ENCODE data around the gene DNAH10.

The DNAH10 gene

DNA sequence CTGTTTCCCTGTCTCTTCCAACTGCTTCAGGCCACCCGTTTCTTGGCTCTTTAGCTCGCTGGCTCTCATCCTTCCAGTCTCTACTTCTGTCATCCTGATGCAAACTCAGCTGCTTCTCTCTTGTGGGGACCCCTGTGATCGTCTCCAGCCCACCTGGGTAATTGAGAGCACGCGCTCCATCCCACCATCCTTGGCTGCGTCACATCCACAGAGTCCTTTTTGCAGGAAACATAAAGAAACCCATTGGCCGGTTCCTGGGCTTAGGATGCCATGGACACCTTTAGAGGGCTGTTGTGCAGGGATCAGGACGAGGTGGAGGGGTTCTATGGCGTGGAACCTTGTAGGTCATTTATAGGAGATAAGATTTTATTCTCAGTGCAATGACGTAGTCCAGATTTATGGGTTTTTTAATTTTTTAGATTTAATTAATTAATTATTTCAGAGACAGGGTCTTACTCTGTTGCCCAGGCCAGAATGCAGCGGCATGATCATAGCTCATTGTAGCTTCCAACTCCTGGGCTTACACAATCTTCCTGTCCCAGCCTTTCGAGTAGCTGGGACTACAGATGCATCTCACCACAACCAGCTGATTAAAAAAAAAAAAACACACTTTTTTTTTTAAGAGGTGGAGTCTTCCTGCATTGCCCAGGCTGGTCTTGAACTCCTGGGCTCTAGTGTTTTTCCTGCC lies 127.9 kb downstream of the DNAH10 start:
- Histone ChIP-seq H3K27me3 (ENCODE audit: control insufficient read depth, insufficient read depth, low read length, poor library complexity, severe bottlenecking) (no peaks in the 10 kb centered on the region), H3K27ac (ENCODE audit: insufficient read depth, low read depth, low read length, poor library complexity, severe bottlenecking) (no peak overlapping the region), H3K9me3 (ENCODE audit: control insufficient read depth, low read length) (no peaks in the 10 kb centered on the region), H3K4me3 (ENCODE audit: insufficient read depth, low read depth, low read length) (no peak overlapping the region), H3K4me1 (ENCODE audit: control insufficient read depth, insufficient read depth, low read length) (no peaks in the 10 kb centered on the region), H3K36me3 (ENCODE audit: control insufficient read depth, insufficient read depth, low read length) (no peaks in the 10 kb centered on the region)
- 92 to 93% methylated on average over 12 of the region's 12 CpGs for WGBS, 2 experiments

DNA sequence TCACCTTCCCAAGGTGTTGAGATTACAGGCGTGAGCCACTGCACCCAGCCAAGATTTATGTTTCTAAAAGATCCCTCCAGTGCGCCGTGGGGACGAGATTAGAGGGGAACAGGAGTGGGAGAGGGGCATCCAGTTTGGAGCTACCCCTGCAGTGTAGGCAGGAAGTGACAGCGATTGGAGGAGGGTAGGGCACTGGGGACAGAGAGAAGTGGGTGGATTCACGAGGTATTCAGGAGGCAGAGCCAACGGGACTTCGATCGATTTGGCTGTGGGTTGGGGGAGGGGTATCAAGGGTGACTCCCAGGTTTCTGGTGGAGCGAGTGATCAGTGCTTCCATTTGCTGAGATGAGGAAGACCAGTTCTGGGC lies 128.4 kb downstream of the DNAH10 start:
- Histone ChIP-seq H3K36me3 (ENCODE audit: control insufficient read depth, insufficient read depth, low read length) (no peaks in the 10 kb centered on the region), H3K9me3 (ENCODE audit: control insufficient read depth, low read length) (no peaks in the 10 kb centered on the region), H3K4me1 (ENCODE audit: control insufficient read depth, insufficient read depth, low read length) (no peaks in the 10 kb centered on the region), H3K27ac (ENCODE audit: insufficient read depth, low read depth, low read length, poor library complexity, severe bottlenecking) (no peak overlapping the region), H3K4me3 (ENCODE audit: insufficient read depth, low read depth, low read length) (no peak overlapping the region), H3K27me3 (ENCODE audit: control insufficient read depth, insufficient read depth, low read length, poor library complexity, severe bottlenecking) (no peaks in the 10 kb centered on the region)
- 84 to 85% methylated on average over 10 of the region's 10 CpGs for WGBS, 2 experiments

DNA sequence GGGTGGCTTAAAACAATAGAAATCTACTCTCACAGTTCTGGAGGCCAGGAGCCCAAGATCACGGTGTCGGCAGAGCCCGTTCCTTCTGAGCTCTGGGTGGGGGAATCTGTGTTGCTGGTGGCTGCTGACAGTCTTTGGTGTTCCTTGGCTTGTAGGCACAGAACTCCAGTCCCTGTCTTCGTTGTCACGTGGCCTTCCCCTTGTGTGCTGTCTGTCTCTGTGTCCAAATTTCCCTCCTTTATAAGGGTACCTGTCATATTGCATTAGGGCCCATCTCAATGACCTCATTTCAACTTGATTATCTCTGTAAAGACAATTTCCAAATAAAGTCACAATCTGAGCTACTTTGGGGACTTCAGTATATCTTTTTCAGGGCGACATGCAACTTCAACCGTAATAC lies 128.9 kb downstream of the DNAH10 start:
- H3K27me3 ChIP-seq (ENCODE audit: control insufficient read depth, insufficient read depth, low read length, poor library complexity, severe bottlenecking), result no peaks in the 10 kb centered on the region
- 90 to 95% methylated on average over 7 of the region's 7 CpGs for WGBS, 2 experiments
- no peaks in the 10 kb centered on the region for H3K9me3 ChIP-seq (ENCODE audit: control insufficient read depth, low read length)
- H3K4me1 ChIP-seq (ENCODE audit: control insufficient read depth, insufficient read depth, low read length), result no peaks in the 10 kb centered on the region
- no peaks in the 10 kb centered on the region for H3K36me3 ChIP-seq (ENCODE audit: control insufficient read depth, insufficient read depth, low read length)
- H3K4me3 ChIP-seq (ENCODE audit: insufficient read depth, low read depth, low read length), result no peak overlapping the region
- no peak overlapping the region for H3K27ac ChIP-seq (ENCODE audit: insufficient read depth, low read depth, low read length, poor library complexity, severe bottlenecking)

DNA sequence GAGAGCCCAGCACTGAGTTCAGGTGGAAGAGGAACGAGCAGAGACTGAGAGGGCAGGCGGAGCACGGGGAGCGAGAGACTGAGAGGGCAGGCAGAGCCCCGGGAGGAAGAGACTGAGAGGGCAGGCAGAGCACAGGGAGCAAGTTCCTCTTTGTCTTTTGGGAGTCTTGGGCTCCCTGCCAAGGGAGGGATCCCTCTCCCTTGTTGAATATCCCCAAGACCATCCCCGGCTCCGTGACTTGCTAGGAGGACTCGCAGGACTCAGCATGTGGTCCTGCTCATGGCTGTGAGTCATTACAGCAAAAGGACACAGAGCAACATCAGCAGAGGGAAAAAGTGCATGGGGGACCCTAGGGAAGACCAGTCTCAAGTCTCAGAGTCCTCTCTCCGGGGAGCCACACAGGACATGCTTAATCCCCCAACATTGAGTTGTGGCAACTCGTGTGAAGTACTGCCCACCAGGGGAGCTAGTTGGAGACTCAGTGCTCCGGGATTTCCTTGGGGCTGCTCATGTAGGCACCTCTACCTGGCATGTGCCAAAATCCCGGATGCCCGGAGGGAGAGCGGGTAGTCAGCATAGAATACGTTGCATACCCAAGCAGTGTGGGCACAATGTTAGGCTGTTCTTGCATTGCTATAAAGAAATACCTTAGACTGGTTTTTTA lies 129.5 kb downstream of the DNAH10 start:
- H3K4me3 ChIP-seq (ENCODE audit: insufficient read depth, low read depth, low read length), result no peak overlapping the region
- no peaks in the 10 kb centered on the region for H3K36me3 ChIP-seq (ENCODE audit: control insufficient read depth, insufficient read depth, low read length)
- H3K4me1 ChIP-seq (ENCODE audit: control insufficient read depth, insufficient read depth, low read length), result no peaks in the 10 kb centered on the region
- 75 to 80% methylated on average over 15 of the region's 15 CpGs for WGBS, 2 experiments
- H3K9me3 ChIP-seq (ENCODE audit: control insufficient read depth, low read length), result no peaks in the 10 kb centered on the region
- no peaks in the 10 kb centered on the region for H3K27me3 ChIP-seq (ENCODE audit: control insufficient read depth, insufficient read depth, low read length, poor library complexity, severe bottlenecking)
- no peak overlapping the region for H3K27ac ChIP-seq (ENCODE audit: insufficient read depth, low read depth, low read length, poor library complexity, severe bottlenecking)

DNA sequence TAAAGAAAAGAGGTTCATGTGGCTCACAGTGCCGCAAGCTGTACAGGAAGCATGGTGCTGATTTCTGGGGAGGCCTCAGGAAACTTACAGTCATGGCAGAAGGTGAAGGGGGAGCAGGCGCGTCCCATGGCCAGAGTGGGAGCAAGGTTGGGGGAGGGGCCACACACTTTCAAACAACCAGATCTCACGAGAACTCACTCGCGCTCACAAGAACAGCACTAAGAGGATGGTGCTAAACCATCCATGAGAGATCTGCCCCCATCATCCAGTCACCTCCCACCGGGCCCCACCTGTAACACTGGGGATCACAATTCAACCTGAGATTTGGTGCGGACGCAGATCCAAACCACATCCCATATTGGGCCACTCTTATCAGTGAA lies 130.1 kb downstream of the DNAH10 start:
- H3K27me3 ChIP-seq (ENCODE audit: control insufficient read depth, insufficient read depth, low read length, poor library complexity, severe bottlenecking), result no peaks in the 10 kb centered on the region
- no peaks in the 10 kb centered on the region for H3K9me3 ChIP-seq (ENCODE audit: control insufficient read depth, low read length)
- no peak overlapping the region for H3K27ac ChIP-seq (ENCODE audit: insufficient read depth, low read depth, low read length, poor library complexity, severe bottlenecking)
- no peak overlapping the region for H3K4me3 ChIP-seq (ENCODE audit: insufficient read depth, low read depth, low read length)
- no peaks in the 10 kb centered on the region for H3K36me3 ChIP-seq (ENCODE audit: control insufficient read depth, insufficient read depth, low read length)
- WGBS, 2 experiments, result 89 to 92% methylated on average over 9 of the region's 9 CpGs
- no peaks in the 10 kb centered on the region for H3K4me1 ChIP-seq (ENCODE audit: control insufficient read depth, insufficient read depth, low read length)

DNA sequence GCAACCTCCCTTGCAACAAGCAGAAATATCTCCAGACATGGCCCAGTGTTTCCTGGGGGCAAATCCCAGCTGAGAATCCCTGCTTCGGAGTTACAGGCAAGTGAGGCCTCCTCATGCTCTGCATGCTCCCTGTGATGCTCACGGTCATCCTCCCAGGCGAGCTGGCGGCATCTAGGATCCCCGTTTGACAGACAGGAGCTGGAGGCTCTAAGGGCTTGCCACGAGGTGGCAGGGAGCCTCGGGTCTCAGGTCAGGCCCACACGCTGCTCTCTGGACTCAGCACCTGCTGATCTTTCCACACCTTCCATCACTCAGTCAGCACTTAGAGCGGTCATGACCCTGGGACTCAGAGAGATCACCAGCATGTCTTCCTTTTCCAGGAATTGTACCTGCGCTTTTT lies 130.8 kb downstream of the DNAH10 start:
- no peaks in the 10 kb centered on the region for H3K9me3 ChIP-seq (ENCODE audit: control insufficient read depth, low read length)
- WGBS, 2 experiments, result 87 to 90% methylated on average over 10 of the region's 10 CpGs
- H3K4me1 ChIP-seq (ENCODE audit: control insufficient read depth, insufficient read depth, low read length), result no peaks in the 10 kb centered on the region
- H3K36me3 ChIP-seq (ENCODE audit: control insufficient read depth, insufficient read depth, low read length), result no peaks in the 10 kb centered on the region
- H3K27me3 ChIP-seq (ENCODE audit: control insufficient read depth, insufficient read depth, low read length, poor library complexity, severe bottlenecking), result no peaks in the 10 kb centered on the region
- no peak overlapping the region for H3K4me3 ChIP-seq (ENCODE audit: insufficient read depth, low read depth, low read length)
- no peak overlapping the region for H3K27ac ChIP-seq (ENCODE audit: insufficient read depth, low read depth, low read length, poor library complexity, severe bottlenecking)

DNA sequence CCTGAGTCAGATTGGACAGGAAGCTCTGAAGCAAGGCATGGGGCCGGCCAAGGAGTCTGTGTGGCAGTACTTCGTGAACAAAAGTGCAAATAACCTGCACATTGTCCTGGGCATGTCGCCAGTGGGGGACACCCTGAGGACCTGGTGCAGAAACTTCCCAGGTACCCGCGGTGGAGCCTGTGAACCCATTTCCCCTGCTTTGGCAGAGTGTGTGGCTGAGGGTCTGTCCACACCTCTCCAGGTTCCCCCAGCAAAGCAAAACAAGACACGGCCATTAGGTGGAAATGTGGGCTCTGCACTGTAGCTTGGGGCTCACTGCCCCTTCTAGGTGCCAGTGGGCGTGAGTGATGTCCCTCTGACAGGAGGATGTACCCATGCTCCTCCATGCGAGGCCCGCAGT lies 131.2 kb downstream of the DNAH10 start:
- Histone ChIP-seq H3K27ac (ENCODE audit: insufficient read depth, low read depth, low read length, poor library complexity, severe bottlenecking) (no peak overlapping the region), H3K4me3 (ENCODE audit: insufficient read depth, low read depth, low read length) (no peak overlapping the region), H3K4me1 (ENCODE audit: control insufficient read depth, insufficient read depth, low read length) (no peaks in the 10 kb centered on the region), H3K9me3 (ENCODE audit: control insufficient read depth, low read length) (no peaks in the 10 kb centered on the region), H3K36me3 (ENCODE audit: control insufficient read depth, insufficient read depth, low read length) (no peaks in the 10 kb centered on the region), H3K27me3 (ENCODE audit: control insufficient read depth, insufficient read depth, low read length, poor library complexity, severe bottlenecking) (no peaks in the 10 kb centered on the region)
- WGBS, 2 experiments, result 92 to 97% methylated on average over 9 of the region's 9 CpGs

DNA sequence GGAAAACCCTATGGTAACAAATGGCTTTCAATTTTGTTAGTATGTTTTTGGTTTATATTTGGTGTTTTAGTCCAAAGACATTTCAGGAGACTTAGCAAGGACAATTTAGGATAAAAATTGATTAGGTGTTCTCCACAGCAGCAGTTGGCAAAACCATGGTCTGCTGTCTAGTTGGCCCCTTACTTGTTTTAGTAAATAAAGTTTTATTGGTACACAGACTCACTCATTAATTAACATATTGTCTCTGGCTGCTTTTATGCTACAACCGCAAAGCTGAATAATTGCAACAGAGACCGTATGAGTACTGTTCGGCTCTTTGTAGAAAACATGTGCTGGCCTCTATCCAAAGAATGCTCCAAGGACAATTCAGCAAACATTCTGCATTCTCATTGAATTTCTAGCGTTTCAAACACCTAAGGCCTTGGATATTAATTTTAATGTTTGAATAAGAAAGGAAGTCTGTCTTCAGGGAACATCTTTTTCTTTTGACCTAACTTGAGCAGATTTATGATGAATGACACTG lies 132.8 kb downstream of the DNAH10 start:
- Histone ChIP-seq H3K27ac (ENCODE audit: insufficient read depth, low read depth, low read length, poor library complexity, severe bottlenecking) (no peak overlapping the region), H3K4me1 (ENCODE audit: control insufficient read depth, insufficient read depth, low read length) (no peaks in the 10 kb centered on the region), H3K36me3 (ENCODE audit: control insufficient read depth, insufficient read depth, low read length) (no peaks in the 10 kb centered on the region), H3K4me3 (ENCODE audit: insufficient read depth, low read depth, low read length) (no peak overlapping the region), H3K27me3 (ENCODE audit: control insufficient read depth, insufficient read depth, low read length, poor library complexity, severe bottlenecking) (no peaks in the 10 kb centered on the region), H3K9me3 (ENCODE audit: control insufficient read depth, low read length) (no peaks in the 10 kb centered on the region)
- 81 to 86% methylated on average over 4 of the region's 4 CpGs for WGBS, 2 experiments

DNA sequence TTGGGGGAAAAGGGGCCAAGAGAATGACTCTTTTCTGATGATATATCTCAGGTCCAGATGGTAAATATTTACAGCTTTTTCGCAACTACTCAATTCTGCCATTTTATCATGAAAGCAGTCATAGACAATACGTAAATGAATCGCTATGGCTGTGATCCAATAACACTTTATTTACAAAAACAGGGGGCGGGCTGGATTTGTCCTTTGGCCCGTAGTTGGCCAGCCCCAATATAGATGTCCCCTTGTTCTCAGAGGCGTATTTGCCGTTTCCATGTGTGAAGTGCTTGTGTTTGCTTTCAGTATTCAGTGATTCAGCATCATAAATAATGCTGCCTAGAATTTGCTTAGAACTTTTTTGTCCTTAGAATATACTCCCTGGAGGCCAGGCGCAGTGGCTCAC lies 133.3 kb downstream of the DNAH10 start:
- H3K27me3 ChIP-seq (ENCODE audit: control insufficient read depth, insufficient read depth, low read length, poor library complexity, severe bottlenecking), result no peaks in the 10 kb centered on the region
- H3K36me3 ChIP-seq (ENCODE audit: control insufficient read depth, insufficient read depth, low read length), result no peaks in the 10 kb centered on the region
- no peaks in the 10 kb centered on the region for H3K9me3 ChIP-seq (ENCODE audit: control insufficient read depth, low read length)
- H3K4me1 ChIP-seq (ENCODE audit: control insufficient read depth, insufficient read depth, low read length), result no peaks in the 10 kb centered on the region
- no peak overlapping the region for H3K27ac ChIP-seq (ENCODE audit: insufficient read depth, low read depth, low read length, poor library complexity, severe bottlenecking)
- H3K4me3 ChIP-seq (ENCODE audit: insufficient read depth, low read depth, low read length), result no peak overlapping the region
- 91 to 97% methylated on average over 8 of the region's 8 CpGs for WGBS, 2 experiments

DNA sequence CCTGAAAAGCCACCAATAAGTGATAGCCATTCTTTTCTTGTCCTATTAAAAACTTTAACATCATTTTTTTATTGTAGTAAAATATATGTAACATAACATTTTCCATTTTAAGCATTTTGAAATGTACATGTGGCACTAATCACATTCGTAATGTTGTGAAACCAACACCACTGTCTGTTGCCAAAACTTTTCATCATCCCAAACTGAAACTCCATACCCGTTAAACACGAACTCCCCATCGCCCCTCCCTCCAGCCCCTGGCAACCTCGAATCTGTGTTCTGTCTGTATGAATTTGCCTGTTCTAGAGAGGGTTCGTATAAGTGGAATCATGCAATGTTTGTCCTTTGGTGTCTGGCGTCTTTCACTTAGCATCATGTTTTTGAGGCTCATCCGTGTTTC lies 134.7 kb downstream of the DNAH10 start:
- H3K4me3 ChIP-seq (ENCODE audit: insufficient read depth, low read depth, low read length), result no peak overlapping the region
- H3K27me3 ChIP-seq (ENCODE audit: control insufficient read depth, insufficient read depth, low read length, poor library complexity, severe bottlenecking), result no peaks in the 10 kb centered on the region
- no peaks in the 10 kb centered on the region for H3K36me3 ChIP-seq (ENCODE audit: control insufficient read depth, insufficient read depth, low read length)
- H3K27ac ChIP-seq (ENCODE audit: insufficient read depth, low read depth, low read length, poor library complexity, severe bottlenecking), result no peak overlapping the region
- 91% methylated on average over 8 of the region's 8 CpGs for WGBS, 2 experiments
- H3K9me3 ChIP-seq (ENCODE audit: control insufficient read depth, low read length), result no peaks in the 10 kb centered on the region
- peaks cover 9% of the 10 kb centered on the region for H3K4me1 ChIP-seq (ENCODE audit: control insufficient read depth, insufficient read depth, low read length)
